Measurements from ENCODE around the gene TGIF2LX. TPM values are rescaled to one million over a fixed set of nuclear protein-coding genes. Genes with fewer than 3 reads are reported as not detected.
"Not testable (repeated sequence)": the region's sequence is repeated elsewhere in the genome, so short reads cannot be mapped to it uniquely, and the experiment has no call there.

TGIF2LX gene
- total RNA-seq: not detected
- long read RNA-seq: 0 reads

- H3K4me3 ChIP-seq; DNase-seq; H3K36me3 ChIP-seq; H3K27me3 ChIP-seq; ATAC-seq; H3K4me1 ChIP-seq; H3K27ac ChIP-seq; H3K9me3 ChIP-seq; intact Hi-C loops (cut with DNase I): not testable (repeated sequence)
These were observed at the start of gene TGIF2LX for GRCh38 chrX:89921665-89922064. TSS of gene TGIF2LX (plus strand) at chrX:89921908. CDS start at chrX:89922086, 178 bp downstream.

GRCh38 chrX:89922338-89922934, 728 bp downstream of the TGIF2LX start:
- intact Hi-C loops (cut with DNase I); H3K9me3 ChIP-seq; H3K4me1 ChIP-seq; H3K27ac ChIP-seq; H3K36me3 ChIP-seq; H3K4me3 ChIP-seq; H3K27me3 ChIP-seq; DNase-seq; ATAC-seq: not testable (repeated sequence)

GRCh38 chrX:89943077-89943476, 21.4 kb downstream of the TGIF2LX start:
- H3K27me3 ChIP-seq; ATAC-seq; H3K4me3 ChIP-seq; intact Hi-C loops (cut with DNase I); H3K4me1 ChIP-seq; DNase-seq; H3K9me3 ChIP-seq; H3K27ac ChIP-seq; H3K36me3 ChIP-seq: not testable (repeated sequence)

GRCh38 chrX:89965588-89965987, 43.9 kb downstream of the TGIF2LX start:
- H3K36me3 ChIP-seq; H3K9me3 ChIP-seq; H3K4me3 ChIP-seq; DNase-seq; ATAC-seq; H3K4me1 ChIP-seq; H3K27ac ChIP-seq; H3K27me3 ChIP-seq; intact Hi-C loops (cut with DNase I): not testable (repeated sequence)
